ENCODE data around the gene ZNF689. TPM values are rescaled to one million over a fixed set of nuclear protein-coding genes. Genes with fewer than 3 reads are reported as not detected.

Gene ZNF689
- total RNA-seq, 1 experiment from 2014 or later: 10.3 TPM

- no peak overlapping the region for H3K4me2 ChIP-seq (ENCODE audit: low read length)
- no peak overlapping the region for H2AFZ ChIP-seq (ENCODE audit: low read depth, low read length, poor library complexity, severe bottlenecking)
- H3K36me3 ChIP-seq (ENCODE audit: control insufficient read depth in 1 of 2, insufficient read depth in 2 of 2, low read length in 2 of 2): no peaks in the 10 kb centered on the region
- ATAC-seq (no peak), DNase-seq (ENCODE audit: low read depth, low spot score) (no peak)
- H3K9me3 ChIP-seq (ENCODE audit: control insufficient read depth in 1 of 2, insufficient read depth in 1 of 2, low read depth in 1 of 2, low read length in 2 of 2): peaks cover 0 to 7% of the 10 kb centered on the region in 2 experiments; a peak in 2 of 4 replicates
- H4K20me1 ChIP-seq (ENCODE audit: insufficient read depth): no peaks in the 10 kb centered on the region
- POLR2A ChIA-PET: no interaction called here
- no TSS peak for BruUV-seq (replicated peaks)
- H3K27me3 ChIP-seq (ENCODE audit: insufficient read depth, low read length): no peaks in the 10 kb centered on the region
- no peaks in the 10 kb centered on the region for H3K79me2 ChIP-seq (ENCODE audit: insufficient read depth, low read length)
- TF ChIP-seq REST (IDR thresholded peaks at IDR 0.05; ENCODE audit: low read depth) (no peak), SP1 (IDR thresholded peaks at IDR 0.05; ENCODE audit: low read depth) (no peak), ELF1 (IDR thresholded peaks at IDR 0.05; ENCODE audit: borderline replicate concordance, low read depth) (no peak), CBX3 (IDR thresholded peaks at IDR 0.05; ENCODE audit: low read depth) (no peak), SRF (IDR thresholded peaks at IDR 0.05; ENCODE audit: low read depth) (no peak), FOSL1 (IDR thresholded peaks at IDR 0.05; ENCODE audit: low read depth) (no peak), ZNF274 (IDR thresholded peaks at IDR 0.05; ENCODE audit: low read depth, low read length) (no peak), POLR2A (IDR thresholded peaks at IDR 0.05; ENCODE audit: borderline replicate concordance, extremely low read depth, insufficient read depth, insufficient read length) (no peak), RAD21 (IDR thresholded peaks at IDR 0.05; ENCODE audit: low read depth) (no peak), ZBTB33 (IDR thresholded peaks at IDR 0.05; ENCODE audit: extremely low read depth, insufficient replicate concordance, low read length) (no peak), CEBPB (IDR thresholded peaks at IDR 0.05; ENCODE audit: low read depth) (no peak), MAX (IDR thresholded peaks at IDR 0.05) (no peak), ATF3 (IDR thresholded peaks at IDR 0.05) (no peak), EGR1 (IDR thresholded peaks at IDR 0.05; ENCODE audit: low read depth) (no peak), YY1 (IDR thresholded peaks at IDR 0.05; ENCODE audit: extremely low read depth, insufficient replicate concordance, low read depth, low read length) (no peak), SIN3A (IDR thresholded peaks at IDR 0.05; ENCODE audit: low read depth) (no peak), TCF7L2 (IDR thresholded peaks at IDR 0.05; ENCODE audit: borderline replicate concordance, extremely low read depth, insufficient read depth, insufficient read length) (no peak), JUND (IDR thresholded peaks at IDR 0.05) (no peak), EZH2 (IDR thresholded peaks at IDR 0.05) (no peak)
- no peaks in the 10 kb centered on the region for H3K9me2 ChIP-seq (ENCODE audit: insufficient read depth)
- no peak overlapping the region for H3K4me3 ChIP-seq (replicated peaks in 1 of 2; ENCODE audit: low read depth in 1 of 2, low read length in 2 of 2)
- CTCF ChIA-PET: no interaction called here
- intact Hi-C loops (cut with micrococcal nuclease): no loop called here
- RAD21 ChIA-PET (ENCODE audit: low non-redundant PET in 1 of 2, low total read pairs in 2 of 2, uncharacterized antibody in 2 of 2, unreplicated experiment in 2 of 2): no interaction called here
- H3K27ac ChIP-seq (ENCODE audit: low read depth, low read length): no peak overlapping the region
- no peak overlapping the region for H3K9ac ChIP-seq (ENCODE audit: low read length)
- H3K4me1 ChIP-seq (ENCODE audit: control insufficient read depth in 1 of 2, insufficient read depth in 2 of 2, low read length in 2 of 2): peaks cover 0 to 4% of the 10 kb centered on the region in 2 experiments; a peak in 3 of 4 replicates
Observed at GRCh38 chr16:30623536-30624283, 13.5 kb upstream of the ZNF689 start.
